ENCODE data around the gene C16orf87. TPM values are rescaled to one million over a fixed set of nuclear protein-coding genes. Genes with fewer than 3 reads are reported as not detected.

Gene C16orf87, protein sequence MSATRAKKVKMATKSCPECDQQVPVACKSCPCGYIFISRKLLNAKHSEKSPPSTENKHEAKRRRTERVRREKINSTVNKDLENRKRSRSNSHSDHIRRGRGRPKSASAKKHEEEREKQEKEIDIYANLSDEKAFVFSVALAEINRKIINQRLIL
- polyA plus RNA-seq (2013, experiment 1 of 2) = 15.3 TPM
- 16.3 TPM for polyA plus RNA-seq (2013, experiment 2 of 2)

DNA sequence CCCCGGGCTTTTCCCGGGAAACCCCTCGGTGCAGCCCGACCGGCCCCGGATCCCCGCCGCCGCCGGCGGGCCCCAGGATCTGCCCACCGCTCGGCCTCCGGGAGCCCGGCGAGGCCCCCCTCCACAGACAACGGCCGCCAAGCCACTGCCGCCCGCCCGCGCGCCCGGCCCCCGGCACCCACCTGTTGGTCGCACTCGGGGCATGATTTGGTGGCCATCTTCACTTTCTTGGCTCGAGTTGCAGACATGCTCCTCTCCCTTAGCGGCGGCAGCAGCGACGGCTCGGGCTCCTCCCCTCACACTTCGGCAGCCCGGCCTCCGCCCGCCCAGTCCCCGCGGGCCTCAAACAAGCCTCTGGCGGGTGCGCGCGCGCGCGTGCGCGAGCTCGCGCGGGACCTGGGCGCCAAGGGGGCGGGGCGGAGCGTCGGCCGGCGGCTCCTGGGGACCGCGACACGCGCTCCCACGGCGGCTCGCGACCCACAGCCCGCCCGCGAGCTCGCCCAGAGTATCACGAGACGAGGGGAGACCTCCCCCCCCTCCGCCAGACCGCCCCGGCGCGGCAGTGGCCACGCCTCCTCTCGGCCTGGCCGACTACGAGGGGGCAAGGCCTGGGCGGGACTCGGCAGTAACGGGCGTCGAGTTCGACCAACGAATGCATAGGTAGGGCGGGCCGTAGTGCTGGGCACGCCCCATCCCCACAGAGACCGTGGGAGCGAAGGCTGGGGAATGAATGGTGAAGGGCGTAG lies at the start of gene C16orf87:
TSS of gene C16orf87 (minus strand) at position 279 of the 746 bp plus-strand sequence. CDS start at position 248, 31 bp downstream.
- under 1% methylated on average over 57 of the region's 94 CpGs for WGBS
- peak within 1 kb of the TSS; percentile 76 for H2BK5ac ChIP-seq (ENCODE audit: low read depth, low read length, poor library complexity, severe bottlenecking)
- peak within 1 kb of the TSS; percentile 78 to 87 for H3K4me3 ChIP-seq (ENCODE audit: insufficient read depth in 1 of 2, low read depth in 1 of 2, low read length in 2 of 2)
- no peaks in the 10 kb centered on the region for H3K79me1 ChIP-seq (replicated peaks; ENCODE audit: low read length, poor library complexity, severe bottlenecking)
- H3K4me2 ChIP-seq (ENCODE audit: low read length, poor library complexity, severe bottlenecking) = peak within 1 kb of the TSS; percentile 74
- H4K91ac ChIP-seq (ENCODE audit: low read length) = peak within 1 kb of the TSS; percentile 83
- DNase-seq = peak; percentile 96
- H2BK120ac ChIP-seq (ENCODE audit: low read depth, low read length) = peak within 1 kb of the TSS; percentile 98
- peak within 1 kb of the TSS; percentile 58 to 62 for H3K18ac ChIP-seq (ENCODE audit: low read depth in 1 of 2, low read length in 2 of 2)
- H2AFZ ChIP-seq (ENCODE audit: low read depth, low read length) = peak within 1 kb of the TSS; percentile 29
- H3K36me3 ChIP-seq (ENCODE audit: control insufficient read depth in 1 of 2, insufficient read depth in 2 of 2, low read depth in 1 of 2, low read length in 2 of 2) = no peaks in the 10 kb centered on the region
- no peak within 1 kb of the TSS for H2BK12ac ChIP-seq (ENCODE audit: low read length in 2 of 2)
- peak within 1 kb of the TSS; percentile 94 for H3K9ac ChIP-seq (ENCODE audit: low read length)
- no peak within 1 kb of the TSS for H3K23ac ChIP-seq (ENCODE audit: low read length in 2 of 2)
- no peaks in the 10 kb centered on the region for H3K27me3 ChIP-seq (ENCODE audit: control insufficient read depth in 1 of 2, insufficient read depth in 1 of 2, low read length in 2 of 2)
- H3K14ac ChIP-seq (ENCODE audit: low read length in 2 of 2) = peak within 1 kb of the TSS; percentile 55 to 92
- no peak within 1 kb of the TSS for H4K8ac ChIP-seq (ENCODE audit: low read length)
- H3K4ac ChIP-seq (ENCODE audit: low read depth in 1 of 2, low read length in 2 of 2) = peak within 1 kb of the TSS; percentile 91
- no peaks in the 10 kb centered on the region for H3K9me3 ChIP-seq (ENCODE audit: control insufficient read depth, low read length)
- H3K27ac ChIP-seq (ENCODE audit: low read length, poor library complexity, severe bottlenecking) = peak within 1 kb of the TSS; percentile 56
- H3K4me1 ChIP-seq (ENCODE audit: control insufficient read depth, insufficient read depth, low read depth, low read length) = peaks cover 5% of the 10 kb centered on the region
- H2AK5ac ChIP-seq (ENCODE audit: low read length, severe bottlenecking) = no peak within 1 kb of the TSS
- H2BK15ac ChIP-seq (ENCODE audit: low read depth, poor library complexity, severe bottlenecking) = peak within 1 kb of the TSS; percentile 89

DNA sequence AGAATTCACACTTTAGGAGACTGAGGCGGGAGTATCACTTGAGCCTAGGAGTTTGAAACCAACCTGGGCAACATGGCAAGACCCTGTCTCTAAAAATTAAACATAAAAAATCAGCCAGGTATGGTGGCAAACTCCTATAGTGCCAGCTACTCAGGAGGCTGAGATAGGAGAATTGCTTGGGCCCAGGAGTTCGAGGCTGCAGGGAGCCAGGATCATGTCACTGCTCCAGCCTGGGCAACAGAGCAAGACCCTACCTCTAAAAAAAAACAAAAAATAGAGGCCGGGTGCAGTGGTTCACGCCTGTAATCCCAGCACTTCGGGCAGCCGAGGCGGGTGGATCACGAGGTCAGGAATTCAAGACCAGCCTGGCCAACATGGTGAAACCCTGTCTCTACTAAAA lies 44.3 kb upstream of the C16orf87 start:
- Histone ChIP-seq H2BK15ac (ENCODE audit: low read depth, poor library complexity, severe bottlenecking) (no peak overlapping the region), H4K91ac (ENCODE audit: low read length) (no peak overlapping the region), H2BK120ac (ENCODE audit: low read depth, low read length) (no peak overlapping the region), H3K27ac (ENCODE audit: low read length, poor library complexity, severe bottlenecking) (no peak overlapping the region), H3K23ac (ENCODE audit: low read length in 2 of 2) (no peak overlapping the region), H3K4ac (ENCODE audit: low read depth in 1 of 2, low read length in 2 of 2) (no peak overlapping the region), H3K9me3 (ENCODE audit: control insufficient read depth, low read length) (no peaks in the 10 kb centered on the region), H3K4me2 (ENCODE audit: low read length, poor library complexity, severe bottlenecking) (no peak overlapping the region), H4K8ac (ENCODE audit: low read length) (no peak overlapping the region), H3K4me1 (ENCODE audit: control insufficient read depth, insufficient read depth, low read depth, low read length) (peaks cover 2% of the 10 kb centered on the region), H3K36me3 (ENCODE audit: control insufficient read depth in 1 of 2, insufficient read depth in 2 of 2, low read depth in 1 of 2, low read length in 2 of 2) (no peaks in the 10 kb centered on the region), H3K79me1 (replicated peaks; ENCODE audit: low read length, poor library complexity, severe bottlenecking) (no peaks in the 10 kb centered on the region), H2BK5ac (ENCODE audit: low read depth, low read length, poor library complexity, severe bottlenecking) (no peak overlapping the region), H3K18ac (ENCODE audit: low read depth in 1 of 2, low read length in 2 of 2) (no peak overlapping the region), H2AFZ (ENCODE audit: low read depth, low read length) (no peak overlapping the region), H3K14ac (ENCODE audit: low read length in 2 of 2) (no peak overlapping the region), H2AK5ac (ENCODE audit: low read length, severe bottlenecking) (no peak overlapping the region), H2BK12ac (ENCODE audit: low read length in 2 of 2) (no peak overlapping the region), H3K9ac (ENCODE audit: low read length) (no peak overlapping the region), H3K27me3 (ENCODE audit: control insufficient read depth in 1 of 2, insufficient read depth in 1 of 2, low read length in 2 of 2) (peaks cover 4 to 21% of the 10 kb centered on the region in 2 experiments), H3K4me3 (ENCODE audit: insufficient read depth in 1 of 2, low read depth in 1 of 2, low read length in 2 of 2) (no peak overlapping the region)
- no peak for DNase-seq
- 97% methylated on average over 7 of the region's 8 CpGs for WGBS

DNA sequence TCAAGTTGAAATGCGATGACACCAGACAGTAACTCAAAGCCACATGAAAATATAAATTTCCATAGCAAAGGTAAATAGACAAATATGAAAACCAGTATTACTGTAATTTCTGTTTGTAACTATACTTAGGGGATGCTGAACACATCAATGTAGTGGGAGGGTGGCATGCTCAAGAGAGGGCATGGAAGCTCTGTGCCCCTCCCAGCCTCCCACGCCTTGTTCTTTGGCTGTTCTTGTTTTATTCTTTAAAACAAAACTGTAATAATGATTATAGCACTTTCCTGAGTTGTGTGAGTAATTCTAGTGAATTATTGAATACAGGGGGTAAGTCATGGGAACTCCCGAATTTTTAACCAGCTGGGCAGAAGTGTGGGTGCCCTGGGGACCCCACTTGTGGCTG lies 42.2 kb upstream of the C16orf87 start:
- Histone ChIP-seq H4K91ac (ENCODE audit: low read length) (no peak overlapping the region), H3K9ac (ENCODE audit: low read length) (no peak overlapping the region), H3K27ac (ENCODE audit: low read length, poor library complexity, severe bottlenecking) (no peak overlapping the region), H3K23ac (ENCODE audit: low read length in 2 of 2) (no peak overlapping the region), H3K14ac (ENCODE audit: low read length in 2 of 2) (no peak overlapping the region), H2BK120ac (ENCODE audit: low read depth, low read length) (no peak overlapping the region), H3K4me2 (ENCODE audit: low read length, poor library complexity, severe bottlenecking) (no peak overlapping the region), H3K18ac (ENCODE audit: low read depth in 1 of 2, low read length in 2 of 2) (no peak overlapping the region), H2AK5ac (ENCODE audit: low read length, severe bottlenecking) (no peak overlapping the region), H3K27me3 (ENCODE audit: control insufficient read depth in 1 of 2, insufficient read depth in 1 of 2, low read length in 2 of 2) (peaks cover 0 to 11% of the 10 kb centered on the region in 2 experiments), H2AFZ (ENCODE audit: low read depth, low read length) (no peak overlapping the region), H3K4me1 (ENCODE audit: control insufficient read depth, insufficient read depth, low read depth, low read length) (peaks cover 2% of the 10 kb centered on the region), H3K79me1 (replicated peaks; ENCODE audit: low read length, poor library complexity, severe bottlenecking) (no peaks in the 10 kb centered on the region), H3K9me3 (ENCODE audit: control insufficient read depth, low read length) (no peaks in the 10 kb centered on the region), H2BK15ac (ENCODE audit: low read depth, poor library complexity, severe bottlenecking) (no peak overlapping the region), H2BK5ac (ENCODE audit: low read depth, low read length, poor library complexity, severe bottlenecking) (no peak overlapping the region), H3K4me3 (ENCODE audit: insufficient read depth in 1 of 2, low read depth in 1 of 2, low read length in 2 of 2) (no peak overlapping the region), H4K8ac (ENCODE audit: low read length) (no peak overlapping the region), H3K4ac (ENCODE audit: low read depth in 1 of 2, low read length in 2 of 2) (no peak overlapping the region), H3K36me3 (ENCODE audit: control insufficient read depth in 1 of 2, insufficient read depth in 2 of 2, low read depth in 1 of 2, low read length in 2 of 2) (no peaks in the 10 kb centered on the region), H2BK12ac (ENCODE audit: low read length in 2 of 2) (no peak overlapping the region)
- DNase-seq = no peak
- WGBS = 94% methylated on average over 2 of the region's 3 CpGs

DNA sequence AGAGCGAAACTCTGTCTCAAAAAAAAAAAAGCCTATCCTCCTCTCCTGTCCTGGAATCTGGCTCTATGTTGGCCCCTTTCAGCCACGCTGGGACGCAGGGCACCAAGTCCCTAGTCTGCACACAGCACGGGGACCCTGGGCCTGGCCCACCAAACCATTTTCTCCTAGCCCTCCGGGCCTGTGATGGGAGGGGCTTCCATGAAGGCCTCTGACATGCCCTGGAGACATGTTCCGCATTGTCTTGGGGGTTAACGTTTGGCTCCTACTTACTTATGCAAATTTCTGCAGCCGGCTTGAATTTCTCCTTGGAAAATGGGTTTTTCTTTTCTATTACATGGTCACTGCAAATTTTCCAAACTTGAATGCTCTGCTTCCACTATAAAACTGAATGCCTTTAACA lies 40.6 kb upstream of the C16orf87 start:
- peaks cover 2% of the 10 kb centered on the region for H3K4me1 ChIP-seq (ENCODE audit: control insufficient read depth, insufficient read depth, low read depth, low read length)

More for the DNA sequence above, 40.6 kb upstream of the C16orf87 start:
- no peaks in the 10 kb centered on the region for H3K79me1 ChIP-seq (replicated peaks; ENCODE audit: low read length, poor library complexity, severe bottlenecking)
- H2AK5ac ChIP-seq (ENCODE audit: low read length, severe bottlenecking) = no peak overlapping the region
- H3K4me2 ChIP-seq (ENCODE audit: low read length, poor library complexity, severe bottlenecking) = no peak overlapping the region
- no peak overlapping the region for H2BK15ac ChIP-seq (ENCODE audit: low read depth, poor library complexity, severe bottlenecking)
- no peak overlapping the region for H4K8ac ChIP-seq (ENCODE audit: low read length)
- no peaks in the 10 kb centered on the region for H3K9me3 ChIP-seq (ENCODE audit: control insufficient read depth, low read length)
- no peak overlapping the region for H3K18ac ChIP-seq (ENCODE audit: low read depth in 1 of 2, low read length in 2 of 2)
- H3K27me3 ChIP-seq (ENCODE audit: control insufficient read depth in 1 of 2, insufficient read depth in 1 of 2, low read length in 2 of 2) = peaks cover 0 to 12% of the 10 kb centered on the region in 2 experiments
- no peak overlapping the region for H2BK5ac ChIP-seq (ENCODE audit: low read depth, low read length, poor library complexity, severe bottlenecking)
- no peak overlapping the region for H2BK12ac ChIP-seq (ENCODE audit: low read length in 2 of 2)
- no peak overlapping the region for H3K14ac ChIP-seq (ENCODE audit: low read length in 2 of 2)
- no peak overlapping the region for H3K4ac ChIP-seq (ENCODE audit: low read depth in 1 of 2, low read length in 2 of 2)
- H3K23ac ChIP-seq (ENCODE audit: low read length in 2 of 2) = peak overlapping the region in 1 of 2 experiments; percentile 56
- H2AFZ ChIP-seq (ENCODE audit: low read depth, low read length) = no peak overlapping the region
- H3K36me3 ChIP-seq (ENCODE audit: control insufficient read depth in 1 of 2, insufficient read depth in 2 of 2, low read depth in 1 of 2, low read length in 2 of 2) = no peaks in the 10 kb centered on the region
- WGBS = 63% methylated on average over 8 of the region's 8 CpGs
- H2BK120ac ChIP-seq (ENCODE audit: low read depth, low read length) = no peak overlapping the region
- DNase-seq = no peak
- no peak overlapping the region for H3K27ac ChIP-seq (ENCODE audit: low read length, poor library complexity, severe bottlenecking)
- no peak overlapping the region for H3K4me3 ChIP-seq (ENCODE audit: insufficient read depth in 1 of 2, low read depth in 1 of 2, low read length in 2 of 2)
- H4K91ac ChIP-seq (ENCODE audit: low read length) = no peak overlapping the region
- no peak overlapping the region for H3K9ac ChIP-seq (ENCODE audit: low read length)
